ENCODE data around the gene RAD21L1. TPM values are rescaled to one million over a fixed set of nuclear protein-coding genes. Genes with fewer than 3 reads are reported as not detected.
A peak's percentile ranks its signal among the peaks of the same experiment; 100 is the strongest.
"Not testable (repeated sequence)": the region's sequence is repeated elsewhere in the genome, so short reads cannot be mapped to it uniquely, and the experiment has no call there.

Gene RAD21L1
- total RNA-seq, 4 donors from 2014 or later, result not detected

DNA sequence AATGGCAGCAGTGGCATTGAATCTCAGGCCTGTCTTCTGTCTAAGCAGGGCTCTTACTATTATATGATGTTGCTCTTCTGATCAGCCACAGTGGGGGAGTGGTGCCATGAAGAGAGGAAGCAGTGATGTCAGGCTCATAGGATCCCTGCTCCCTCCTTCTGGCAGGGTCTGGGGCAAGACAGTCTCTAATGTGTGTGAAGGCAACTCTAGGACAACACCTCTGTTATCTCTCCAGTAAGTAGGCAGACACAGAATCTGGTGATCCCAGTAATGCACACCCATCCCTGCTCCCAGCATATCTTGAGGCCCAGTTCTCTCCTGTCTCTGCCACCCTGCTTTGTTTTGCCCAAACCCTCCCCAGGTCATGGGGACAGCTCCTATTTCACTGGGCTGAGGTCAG, 13.8 kb upstream of the RAD21L1 start:
- no peak for ATAC-seq
- H3K27me3 ChIP-seq, result peaks cover 45% of the 10 kb centered on the region
- no peaks in the 10 kb centered on the region for H3K36me3 ChIP-seq
- no peak overlapping the region for H3K4me3 ChIP-seq
- no peak for TF ChIP-seq EP300 (IDR thresholded peaks at IDR 0.05)
- TF ChIP-seq, protein P1, sequence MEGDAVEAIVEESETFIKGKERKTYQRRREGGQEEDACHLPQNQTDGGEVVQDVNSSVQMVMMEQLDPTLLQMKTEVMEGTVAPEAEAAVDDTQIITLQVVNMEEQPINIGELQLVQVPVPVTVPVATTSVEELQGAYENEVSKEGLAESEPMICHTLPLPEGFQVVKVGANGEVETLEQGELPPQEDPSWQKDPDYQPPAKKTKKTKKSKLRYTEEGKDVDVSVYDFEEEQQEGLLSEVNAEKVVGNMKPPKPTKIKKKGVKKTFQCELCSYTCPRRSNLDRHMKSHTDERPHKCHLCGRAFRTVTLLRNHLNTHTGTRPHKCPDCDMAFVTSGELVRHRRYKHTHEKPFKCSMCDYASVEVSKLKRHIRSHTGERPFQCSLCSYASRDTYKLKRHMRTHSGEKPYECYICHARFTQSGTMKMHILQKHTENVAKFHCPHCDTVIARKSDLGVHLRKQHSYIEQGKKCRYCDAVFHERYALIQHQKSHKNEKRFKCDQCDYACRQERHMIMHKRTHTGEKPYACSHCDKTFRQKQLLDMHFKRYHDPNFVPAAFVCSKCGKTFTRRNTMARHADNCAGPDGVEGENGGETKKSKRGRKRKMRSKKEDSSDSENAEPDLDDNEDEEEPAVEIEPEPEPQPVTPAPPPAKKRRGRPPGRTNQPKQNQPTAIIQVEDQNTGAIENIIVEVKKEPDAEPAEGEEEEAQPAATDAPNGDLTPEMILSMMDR (IDR thresholded peaks at IDR 0.05), result no peak
- TF ChIP-seq POLR2AphosphoS5 (IDR thresholded peaks at IDR 0.05), result no peak
- TF ChIP-seq POLR2A (IDR thresholded peaks at IDR 0.05), result no peak
- no peak overlapping the region for H3K27ac ChIP-seq
- no peaks in the 10 kb centered on the region for H3K9me3 ChIP-seq
- peaks cover 0 to 7% (median 0%) of the 10 kb centered on the region in 3 donors for H3K4me1 ChIP-seq

DNA sequence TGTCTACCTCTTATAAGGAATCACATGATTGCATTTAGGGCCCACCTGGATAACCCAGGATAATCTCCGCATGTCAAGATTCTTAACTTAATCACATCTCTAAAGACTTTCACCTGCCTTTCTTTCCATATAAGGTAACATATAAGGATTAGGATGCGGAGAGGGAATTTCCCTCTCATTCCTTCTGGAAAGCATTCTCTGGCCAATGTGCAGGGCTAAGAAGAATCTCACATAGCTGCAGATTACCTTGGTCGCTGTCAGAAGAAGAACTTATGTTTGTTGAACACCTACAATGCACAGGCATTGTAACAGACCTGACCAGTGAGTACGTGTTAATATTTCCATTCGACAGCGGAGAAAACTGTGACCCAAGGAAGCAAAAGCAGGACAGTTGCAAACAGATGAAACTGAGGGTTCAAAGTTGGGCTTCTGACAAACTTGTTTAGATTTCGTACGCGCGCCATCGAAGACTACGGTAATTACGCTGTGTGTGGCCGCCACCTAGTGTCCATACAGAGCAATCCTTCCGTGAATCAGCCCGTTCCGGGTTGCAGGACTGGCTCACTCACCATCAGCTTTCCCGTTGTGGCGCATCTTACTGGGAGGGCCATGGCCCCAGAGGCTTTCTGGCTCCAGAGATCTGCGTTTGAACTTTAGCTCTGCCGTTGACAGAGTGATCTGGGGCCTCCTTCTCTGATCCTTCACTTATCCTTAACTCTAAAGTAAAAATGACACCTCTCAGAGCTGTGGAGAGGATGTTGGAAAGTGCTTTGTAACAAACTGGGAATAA, 13.0 kb upstream of the RAD21L1 start:
- WGBS, 2 donors (ENCODE audit: low coverage in 1 of 2), result 13 to 14% methylated on average over 13 to 18 of the region's 21 CpGs
- peaks cover 0 to 7% (median 0%) of the 10 kb centered on the region in 3 donors for H3K4me1 ChIP-seq
- no peak overlapping the region for H3K27ac ChIP-seq
- peak; percentile 85 for ATAC-seq
- H3K27me3 ChIP-seq, result peaks cover 51% of the 10 kb centered on the region
- no peak overlapping the region for H3K4me3 ChIP-seq
- no peaks in the 10 kb centered on the region for H3K36me3 ChIP-seq
- TF ChIP-seq, protein P1 (IDR thresholded peaks at IDR 0.05), result peak; percentile 53 to 85 (median 68)
- TF ChIP-seq POLR2A (IDR thresholded peaks at IDR 0.05) (no peak), EP300 (IDR thresholded peaks at IDR 0.05) (no peak), POLR2AphosphoS5 (IDR thresholded peaks at IDR 0.05) (no peak)
- H3K9me3 ChIP-seq, result no peaks in the 10 kb centered on the region

DNA sequence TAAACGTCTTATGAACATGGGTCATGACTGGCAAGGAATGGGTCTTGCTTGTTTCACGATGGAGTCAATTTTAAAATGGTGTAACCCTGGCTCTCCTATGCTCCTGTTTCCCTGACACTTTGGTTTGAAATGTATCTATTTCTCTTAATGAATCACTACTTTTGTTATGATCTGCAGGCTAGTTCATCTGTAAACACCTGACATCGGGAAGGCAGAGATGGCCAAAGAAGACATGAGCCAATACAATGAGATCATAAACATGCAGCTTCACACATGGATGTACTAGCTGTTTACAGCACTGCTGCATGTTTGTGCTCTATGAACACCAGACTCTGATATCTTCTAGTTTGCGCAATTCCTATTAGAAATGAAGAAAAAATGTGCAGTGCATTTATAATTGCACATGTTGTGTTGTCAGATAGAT, 11.0 kb upstream of the RAD21L1 start:
- H3K27me3 ChIP-seq, result peaks cover 51% of the 10 kb centered on the region
- H3K36me3 ChIP-seq, result no peaks in the 10 kb centered on the region
- no peaks in the 10 kb centered on the region for H3K9me3 ChIP-seq
- no peak overlapping the region for H3K4me3 ChIP-seq
- H3K4me1 ChIP-seq, result peaks cover 0 to 7% (median 0%) of the 10 kb centered on the region in 3 donors
- no peak overlapping the region for H3K27ac ChIP-seq
- ATAC-seq, result no peak
- WGBS, 2 donors (ENCODE audit: low coverage in 1 of 2), result 49 to 55% methylated on average over 4 of the region's 4 CpGs
- TF ChIP-seq POLR2A (IDR thresholded peaks at IDR 0.05), result no peak
- TF ChIP-seq EP300 (IDR thresholded peaks at IDR 0.05), result no peak
- TF ChIP-seq, protein P1 (IDR thresholded peaks at IDR 0.05), result no peak
- TF ChIP-seq POLR2AphosphoS5 (IDR thresholded peaks at IDR 0.05), result no peak

DNA sequence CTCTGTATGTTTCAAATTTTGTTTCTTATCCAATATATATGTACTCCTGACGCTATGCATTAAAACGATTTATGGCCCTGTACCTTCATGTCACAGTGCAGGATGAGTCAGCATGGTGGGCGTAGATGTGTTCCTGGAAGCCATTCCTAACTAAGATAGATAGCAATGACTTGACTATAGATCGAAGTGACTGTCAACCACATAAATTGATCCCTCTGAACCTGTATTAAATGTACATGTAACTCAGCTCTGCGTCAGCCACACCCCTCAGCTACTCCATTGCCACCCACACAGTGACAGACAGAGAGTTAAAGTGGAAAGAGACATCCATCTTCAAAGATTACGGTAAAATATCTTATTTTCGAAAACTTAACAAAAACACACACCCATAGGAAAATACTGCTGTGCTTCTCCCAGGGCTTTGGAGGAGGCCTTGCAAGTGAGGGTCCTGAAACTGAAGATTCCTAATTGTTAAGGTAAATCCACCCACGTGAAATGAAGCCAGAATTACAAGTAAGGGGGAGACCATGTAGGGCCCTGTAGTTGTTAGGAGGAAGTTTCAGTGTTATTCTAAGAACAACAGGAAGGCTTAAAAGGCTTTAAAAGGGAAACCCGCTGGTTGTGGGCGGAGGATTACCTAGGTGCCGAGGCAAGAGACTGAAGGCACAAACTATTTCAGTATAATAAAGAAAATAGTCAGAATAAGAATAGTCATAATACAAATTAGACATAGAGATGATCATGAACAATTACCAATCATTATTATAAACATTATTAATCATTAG, 10.3 kb upstream of the RAD21L1 start:
- Histone ChIP-seq H3K27me3 (peaks cover 51% of the 10 kb centered on the region), H3K4me3 (no peak overlapping the region), H3K27ac (no peak overlapping the region), H3K4me1 (peaks cover 0 to 7% (median 0%) of the 10 kb centered on the region in 3 donors), H3K9me3 (no peaks in the 10 kb centered on the region), H3K36me3 (no peaks in the 10 kb centered on the region)
- TF ChIP-seq POLR2A (IDR thresholded peaks at IDR 0.05) (no peak), POLR2AphosphoS5 (IDR thresholded peaks at IDR 0.05) (no peak), EP300 (IDR thresholded peaks at IDR 0.05) (no peak)
- TF ChIP-seq, protein P1 (IDR thresholded peaks at IDR 0.05), result no peak
- 61 to 77% methylated on average over 11 of the region's 11 CpGs for WGBS, 2 donors (ENCODE audit: low coverage in 1 of 2)
- ATAC-seq, result no peak

DNA sequence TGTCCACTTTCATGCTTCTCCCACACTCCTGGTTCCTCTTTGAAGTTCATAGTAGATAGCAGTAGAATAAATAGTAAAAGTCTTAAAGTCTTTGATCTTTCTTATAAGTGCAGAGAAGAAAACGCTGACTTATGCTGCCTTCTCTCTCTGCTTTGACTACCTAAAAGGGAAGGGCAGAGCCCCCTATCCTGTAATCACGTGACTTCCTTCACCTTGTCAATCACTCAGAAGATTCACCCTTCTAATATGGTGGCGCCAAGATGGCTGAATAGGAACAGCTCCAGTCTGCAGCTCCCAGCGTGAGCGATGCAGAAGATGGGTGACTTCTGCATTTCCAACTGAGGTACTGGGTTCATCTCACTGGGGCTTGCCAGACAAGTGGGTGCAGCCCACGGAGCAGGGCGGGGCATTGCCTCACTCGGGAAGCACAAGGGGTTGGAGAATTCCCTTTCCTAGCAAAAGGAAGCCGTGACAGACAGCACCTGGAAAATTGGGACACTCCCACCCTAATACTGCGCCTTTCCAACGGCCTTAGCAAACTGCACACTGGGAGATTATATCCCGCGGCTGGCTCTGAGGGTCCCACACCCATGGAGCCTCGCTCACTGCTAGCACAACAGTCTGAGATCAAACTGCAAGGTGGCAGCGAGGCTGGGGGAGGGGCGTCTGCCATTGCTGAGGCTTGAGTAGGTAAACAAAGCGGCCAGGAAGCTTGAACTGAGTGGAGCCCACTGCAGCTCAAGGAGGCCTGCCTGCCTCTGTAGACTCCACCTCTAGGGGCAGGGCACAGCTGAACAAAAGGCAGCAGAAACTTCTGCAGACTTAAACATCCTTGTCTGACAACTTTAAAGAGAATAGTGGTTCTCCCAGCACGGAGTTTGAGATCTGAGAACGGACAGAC, 9.1 kb upstream of the RAD21L1 start:
- not testable (repeated sequence) for H3K36me3 ChIP-seq, H3K4me1 ChIP-seq
- 69 to 73% methylated on average over 4 to 5 of the region's 19 CpGs for WGBS, 2 donors (ENCODE audit: low coverage in 1 of 2)

DNA sequence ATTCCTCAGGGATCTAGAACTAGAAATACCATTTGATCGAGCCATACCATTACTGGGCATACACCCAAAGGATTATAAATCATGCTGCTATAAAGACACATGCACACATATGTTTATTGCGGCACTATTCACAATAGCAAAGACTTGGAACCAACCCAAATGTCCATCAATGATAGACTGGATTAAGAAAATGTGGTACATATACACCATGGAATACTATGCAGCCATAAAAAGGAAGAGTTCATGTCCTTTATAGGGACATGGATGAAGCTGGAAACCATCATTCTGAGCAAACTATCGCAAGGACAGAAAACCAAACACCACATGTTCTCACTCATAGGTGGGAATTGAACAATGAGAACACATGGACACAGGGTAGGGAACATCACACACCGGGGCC, 3.1 kb upstream of the RAD21L1 start:
- H3K4me3 ChIP-seq, H3K9me3 ChIP-seq, H3K27ac ChIP-seq, H3K36me3 ChIP-seq, ATAC-seq: not testable (repeated sequence)
- WGBS, 2 donors (ENCODE audit: low coverage in 1 of 2), result 69 to 91% methylated on average over 3 of the region's 4 CpGs
- peaks cover 39% of the 10 kb centered on the region for H3K27me3 ChIP-seq
- peaks cover 0 to 20% (median 10%) of the 10 kb centered on the region in 3 donors for H3K4me1 ChIP-seq

More for the DNA sequence above, 9.1 kb upstream of the RAD21L1 start:
- peaks cover 40% of the 10 kb centered on the region for H3K27me3 ChIP-seq
- H3K27ac ChIP-seq, ATAC-seq, H3K4me3 ChIP-seq, H3K9me3 ChIP-seq: not testable (repeated sequence)

Measured in gastroesophageal sphincter (tissue), 4 donors.